Measurements from ENCODE around the gene SPDYE4. TPM values are rescaled to one million over a fixed set of nuclear protein-coding genes. Genes with fewer than 3 reads are reported as not detected.

The SPDYE4 gene
- polyA plus RNA-seq, 4 donors, result 0.24 TPM; not detected in 3

DNA sequence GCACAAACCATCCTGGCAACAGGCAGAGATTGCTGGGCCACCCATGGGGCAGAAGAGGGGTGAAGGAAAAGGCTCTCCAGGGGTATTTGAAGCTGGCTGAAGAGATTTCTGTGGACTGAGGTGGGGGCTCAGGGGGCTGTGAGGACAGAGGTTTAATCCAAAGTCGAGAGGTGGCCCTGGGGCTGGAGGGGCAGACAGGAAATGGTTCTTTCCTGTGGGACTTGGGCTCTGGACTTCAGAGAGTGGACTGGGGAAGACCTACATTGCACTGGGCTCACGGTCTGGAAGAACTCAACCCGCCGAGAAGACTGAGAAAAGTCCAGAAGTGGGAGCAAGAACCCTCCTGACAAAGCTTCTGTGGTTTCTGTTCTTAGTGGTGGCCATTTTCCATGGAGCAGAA is 16.6 kb downstream of the SPDYE4 start:
- no peak for DNase-seq (ENCODE audit: low read depth in 4 of 4, low spot score in 3 of 4)

DNA sequence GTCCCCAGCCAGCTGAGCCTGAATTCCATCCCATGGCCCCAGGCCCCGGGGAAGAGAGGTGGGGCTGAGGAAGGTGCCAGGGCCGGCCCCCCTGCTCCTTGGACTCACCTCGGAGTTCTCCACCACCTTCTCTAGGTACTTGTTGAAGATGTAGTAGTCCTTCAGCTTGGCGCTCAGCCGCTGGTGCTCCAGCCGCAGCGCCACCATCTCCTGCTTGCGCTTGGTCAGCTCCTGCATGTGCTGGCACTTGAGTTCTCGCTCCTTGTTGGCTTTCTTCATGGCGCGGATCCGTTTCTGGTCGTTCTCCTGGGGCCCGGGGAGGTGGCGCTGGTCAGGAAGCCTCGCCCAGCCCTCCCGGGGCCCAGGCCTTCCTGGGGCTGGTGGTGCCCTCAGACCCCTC is 17.0 kb downstream of the SPDYE4 start:
- no peak for DNase-seq (ENCODE audit: low read depth in 4 of 4, low spot score in 3 of 4)

DNA sequence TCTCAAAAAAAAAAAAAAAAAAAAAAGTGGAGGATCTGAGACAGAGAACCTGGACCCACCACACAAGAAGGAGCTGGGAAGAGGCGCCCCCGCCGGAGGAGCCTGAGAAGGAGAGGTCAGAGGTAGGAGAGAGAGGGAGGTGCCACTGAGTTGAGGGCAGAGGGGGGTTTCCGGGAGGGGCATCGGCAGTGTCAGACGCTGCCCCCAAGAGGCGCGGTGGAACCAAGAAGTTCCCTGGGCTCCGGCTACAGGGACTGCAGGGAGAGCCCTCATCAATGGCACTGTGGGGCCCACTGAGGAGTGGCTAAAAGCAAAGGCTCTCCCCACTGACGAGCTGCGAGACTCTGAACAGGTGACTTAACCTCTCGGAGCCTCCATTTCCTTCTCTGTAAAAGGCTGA is 17.9 kb downstream of the SPDYE4 start:
- no peak for DNase-seq (ENCODE audit: low read depth in 4 of 4, low spot score in 3 of 4)

DNA sequence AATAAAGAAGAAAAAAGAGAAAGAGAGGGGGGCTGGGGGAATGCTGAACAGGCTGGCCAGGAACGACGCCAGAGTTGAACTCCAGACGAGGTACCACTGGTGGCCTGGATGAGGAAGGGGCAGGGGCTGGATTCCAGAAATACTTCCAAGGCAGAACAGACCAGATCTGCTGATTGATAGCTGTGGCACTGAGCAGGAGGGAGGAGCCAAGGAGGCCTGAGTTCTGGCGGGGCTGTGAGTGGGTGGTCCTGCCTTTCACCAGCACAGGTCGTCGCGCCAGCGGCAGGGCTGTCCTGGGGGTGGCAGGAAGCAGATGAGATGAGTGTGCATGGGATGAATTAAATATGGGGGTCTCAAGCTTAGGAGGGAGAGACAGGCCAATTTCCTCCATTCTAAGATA is 19.2 kb downstream of the SPDYE4 start:
- peak in 2 of 4 donors; percentile 42 to 49 for DNase-seq (ENCODE audit: low read depth in 4 of 4, low spot score in 3 of 4)

DNA sequence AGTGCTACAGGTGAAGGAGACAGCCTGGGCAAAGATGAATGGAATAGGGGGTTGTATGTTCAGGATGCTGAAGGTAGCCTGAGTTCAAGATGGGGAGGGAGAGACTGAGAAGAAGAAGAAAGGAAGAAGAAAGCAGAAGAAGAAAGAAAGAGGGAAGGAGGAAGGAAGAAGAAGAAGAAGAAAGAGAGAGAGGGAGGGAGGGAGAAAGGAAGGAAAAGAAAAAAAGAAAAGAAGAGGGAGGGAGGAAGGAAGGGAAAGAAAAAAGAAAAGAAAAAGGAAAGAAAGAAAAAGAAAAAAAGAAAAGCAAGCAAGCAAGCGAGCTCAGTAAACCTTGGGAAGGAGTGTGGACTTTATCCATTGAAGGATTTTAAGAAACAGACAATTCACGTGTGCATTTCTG is 21.6 kb downstream of the SPDYE4 start:
- no peak for DNase-seq (ENCODE audit: low read depth in 4 of 4, low spot score in 3 of 4)

DNA sequence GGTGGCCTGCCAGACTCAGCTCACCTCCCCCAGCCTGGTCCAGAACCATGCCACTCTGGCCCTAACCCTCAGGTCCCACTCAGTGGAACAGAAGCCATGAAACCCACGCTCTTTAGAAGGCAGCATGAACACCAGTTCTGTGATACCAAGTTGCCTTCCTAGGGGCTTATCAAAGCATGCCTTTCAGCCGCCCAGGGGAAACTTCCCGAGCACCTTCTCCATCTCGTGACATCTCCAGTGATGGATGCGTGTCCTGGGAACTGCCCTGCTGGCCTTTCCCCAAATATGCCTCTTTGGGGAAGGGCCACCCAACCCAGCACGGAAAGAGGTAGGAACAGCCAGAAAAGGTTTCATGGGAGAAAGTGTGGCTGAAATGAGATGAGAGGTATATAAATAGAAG is 22.0 kb downstream of the SPDYE4 start:
- no peak for DNase-seq (ENCODE audit: low read depth in 4 of 4, low spot score in 3 of 4)

DNA sequence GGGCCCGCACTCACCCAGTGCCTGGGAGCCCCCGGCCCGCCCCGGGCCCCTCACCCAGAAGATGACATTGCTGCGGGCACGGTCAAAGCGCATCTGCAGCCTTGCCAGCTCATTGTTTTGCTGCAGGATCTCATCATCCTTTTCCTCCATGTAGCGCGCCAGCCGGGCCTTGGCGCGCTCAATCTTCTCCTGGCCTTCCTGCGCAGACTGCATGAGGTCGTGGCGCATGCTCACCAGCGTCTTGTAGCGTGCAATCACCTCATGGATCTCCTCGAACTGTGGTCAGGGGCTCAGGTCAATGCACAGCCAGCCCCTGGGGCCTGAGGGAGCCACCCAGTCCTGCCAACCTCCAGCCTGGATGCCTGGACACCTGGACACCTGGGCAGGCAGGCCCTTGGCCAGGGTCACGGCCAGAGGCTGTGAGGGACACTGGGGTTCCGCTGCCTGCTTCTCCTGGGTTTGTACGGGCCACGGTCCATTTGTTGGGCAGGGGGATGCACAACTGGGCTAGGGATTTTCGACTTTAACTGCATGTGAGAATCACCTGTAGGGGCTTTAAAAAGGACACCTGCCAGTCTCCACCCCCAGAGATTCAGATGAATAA is 22.9 kb downstream of the SPDYE4 start:
- no peak for DNase-seq (ENCODE audit: low read depth in 4 of 4, low spot score in 3 of 4)

DNA sequence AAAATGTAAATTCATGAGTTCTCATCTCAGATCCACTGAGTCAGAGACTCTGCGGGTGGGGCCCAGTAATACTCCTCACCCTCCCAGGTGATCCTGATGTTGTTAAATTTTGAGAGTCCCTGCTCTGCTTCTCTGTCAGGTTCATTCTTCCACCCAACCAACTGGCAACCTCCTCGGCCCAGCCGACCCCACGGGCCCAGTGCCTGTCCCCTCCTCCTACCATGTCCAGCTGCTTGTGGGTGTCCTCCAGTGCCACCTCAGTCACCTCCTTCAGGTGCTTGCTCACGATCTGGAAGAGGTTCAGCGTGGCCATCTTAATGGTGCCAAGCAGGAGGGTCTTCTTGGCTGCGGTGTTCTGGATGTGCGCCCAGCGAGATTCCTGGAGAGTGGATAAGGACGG is 23.5 kb downstream of the SPDYE4 start:
- no peak for DNase-seq (ENCODE audit: low read depth in 4 of 4, low spot score in 3 of 4)

DNA sequence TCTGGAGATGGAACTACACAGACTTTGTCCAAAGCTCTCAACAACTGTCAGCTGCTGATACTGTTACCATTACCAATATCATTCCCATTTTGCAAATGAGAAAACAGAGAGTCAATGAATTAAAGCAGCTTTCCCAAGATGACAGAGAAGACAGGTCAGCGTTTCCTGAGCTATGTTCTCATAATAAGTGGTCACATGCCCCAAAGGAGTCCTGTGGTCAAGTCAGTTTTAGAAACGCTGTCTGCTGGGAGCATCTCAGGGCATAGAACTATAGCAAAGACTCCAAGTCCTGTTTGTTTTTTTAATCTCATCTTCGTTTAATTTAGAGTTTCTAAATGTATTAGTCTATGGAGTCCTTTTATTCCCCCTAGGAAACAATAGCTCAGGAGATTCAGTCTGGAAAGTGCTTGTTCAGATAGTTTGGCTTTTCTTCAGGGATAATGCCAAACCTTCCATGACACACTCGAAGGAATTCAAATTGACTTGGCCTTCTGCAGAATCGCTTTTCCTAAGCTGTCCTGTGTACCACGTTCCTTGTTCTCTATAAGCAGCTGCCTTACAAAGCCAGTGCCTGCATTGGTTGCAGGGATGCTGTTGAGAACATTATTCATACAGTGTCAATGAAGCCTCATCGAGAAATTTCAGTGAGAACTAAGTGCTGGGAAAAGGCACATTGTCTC is 25.8 kb downstream of the SPDYE4 start:
- DNase-seq (ENCODE audit: low read depth in 4 of 4, low spot score in 3 of 4), result no peak

DNA sequence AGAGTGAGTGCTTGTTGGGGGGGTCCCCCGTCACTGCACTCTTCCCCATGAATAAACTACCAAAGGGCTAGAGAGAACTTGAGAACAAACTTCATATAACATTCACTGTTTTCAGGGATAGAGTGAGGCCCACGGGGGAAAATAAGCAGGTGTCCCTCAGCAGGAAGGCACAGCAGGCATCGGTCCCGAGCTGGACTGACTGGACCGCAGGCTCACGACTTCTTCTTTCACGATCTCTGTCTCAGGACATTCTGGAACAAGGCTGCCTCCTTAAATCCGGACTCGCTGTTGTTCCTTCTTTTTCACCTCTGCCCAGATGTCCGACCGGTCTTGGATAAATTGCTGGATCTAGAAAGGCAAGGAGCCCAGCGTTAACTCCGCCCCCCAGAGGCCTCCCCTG is 28.5 kb downstream of the SPDYE4 start:
- no peak for DNase-seq (ENCODE audit: low read depth in 4 of 4, low spot score in 3 of 4)

DNA sequence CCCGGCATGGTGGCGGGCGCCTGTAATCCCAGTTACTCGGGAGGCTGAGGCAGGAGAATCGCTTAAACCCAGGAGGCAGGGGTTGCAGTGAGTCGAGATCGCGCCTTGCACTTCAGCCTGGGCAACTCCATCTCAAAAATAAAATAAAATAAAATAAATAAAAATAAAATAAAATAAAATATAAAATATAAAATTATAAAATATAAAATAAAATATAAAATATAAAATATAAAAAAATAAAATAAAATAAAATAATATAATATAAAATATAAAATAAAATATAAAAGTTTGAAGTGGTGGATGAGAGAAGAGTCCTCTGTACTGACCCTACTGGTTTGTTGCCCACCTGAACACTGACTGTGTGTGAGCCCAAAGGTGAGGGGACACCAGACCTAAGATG is 28.9 kb downstream of the SPDYE4 start:
- DNase-seq (ENCODE audit: low read depth in 4 of 4, low spot score in 3 of 4), result no peak

DNA sequence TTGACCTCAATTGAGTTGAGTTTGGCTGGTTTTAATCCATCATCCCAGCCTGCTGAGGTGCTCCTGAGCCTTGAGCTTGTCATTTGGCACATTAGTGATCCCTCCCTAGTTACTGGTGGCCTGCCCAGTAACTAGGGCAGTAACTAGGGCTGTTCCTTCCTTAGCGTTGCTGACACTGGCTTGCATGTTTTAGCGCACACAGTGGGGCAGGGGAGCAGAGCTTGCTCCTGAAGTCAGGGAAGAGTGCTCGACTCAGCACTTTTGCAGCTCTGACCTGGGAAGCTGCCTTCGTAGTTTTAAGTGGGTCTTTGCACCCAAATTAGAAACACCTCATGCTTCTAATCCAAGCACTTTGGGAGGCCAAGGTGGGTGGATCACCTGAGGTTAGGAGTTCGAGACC is 29.4 kb downstream of the SPDYE4 start:
- DNase-seq (ENCODE audit: low read depth in 4 of 4, low spot score in 3 of 4), result no peak

DNA sequence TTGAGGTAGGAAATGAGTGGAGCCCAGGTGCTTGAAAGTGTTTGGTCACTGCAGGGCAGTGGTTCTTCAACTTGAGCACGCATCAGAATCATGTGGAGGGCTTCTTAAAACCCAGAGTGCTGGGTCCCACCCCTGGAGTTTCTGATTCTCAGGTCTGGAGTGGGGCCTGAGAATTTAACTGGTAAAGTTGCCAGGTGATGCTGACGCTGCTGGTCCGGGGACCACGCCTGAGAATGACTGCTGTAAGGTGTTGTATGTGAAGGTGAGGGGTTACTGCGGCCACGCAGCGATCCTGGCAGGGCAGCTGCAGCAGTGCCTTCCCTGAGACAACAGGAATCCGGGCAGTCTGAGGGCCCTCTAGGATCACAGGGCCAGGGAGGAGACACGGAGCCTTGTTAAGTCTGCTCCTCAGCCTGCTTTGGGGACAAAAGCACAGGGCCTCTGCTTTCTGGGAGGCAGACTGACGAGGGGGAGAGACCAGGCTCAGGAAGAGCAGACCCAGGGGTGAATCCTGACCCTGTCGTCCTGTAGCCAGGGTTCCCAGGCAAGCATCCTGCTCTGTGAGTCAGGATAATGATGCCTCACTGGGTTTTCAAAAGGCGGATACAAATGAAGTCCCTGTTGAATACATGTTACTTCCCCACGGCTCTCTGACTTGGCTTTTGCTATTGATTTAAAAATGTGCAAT is 30.0 kb downstream of the SPDYE4 start:
- DNase-seq (ENCODE audit: low read depth in 4 of 4, low spot score in 3 of 4), result no peak

DNA sequence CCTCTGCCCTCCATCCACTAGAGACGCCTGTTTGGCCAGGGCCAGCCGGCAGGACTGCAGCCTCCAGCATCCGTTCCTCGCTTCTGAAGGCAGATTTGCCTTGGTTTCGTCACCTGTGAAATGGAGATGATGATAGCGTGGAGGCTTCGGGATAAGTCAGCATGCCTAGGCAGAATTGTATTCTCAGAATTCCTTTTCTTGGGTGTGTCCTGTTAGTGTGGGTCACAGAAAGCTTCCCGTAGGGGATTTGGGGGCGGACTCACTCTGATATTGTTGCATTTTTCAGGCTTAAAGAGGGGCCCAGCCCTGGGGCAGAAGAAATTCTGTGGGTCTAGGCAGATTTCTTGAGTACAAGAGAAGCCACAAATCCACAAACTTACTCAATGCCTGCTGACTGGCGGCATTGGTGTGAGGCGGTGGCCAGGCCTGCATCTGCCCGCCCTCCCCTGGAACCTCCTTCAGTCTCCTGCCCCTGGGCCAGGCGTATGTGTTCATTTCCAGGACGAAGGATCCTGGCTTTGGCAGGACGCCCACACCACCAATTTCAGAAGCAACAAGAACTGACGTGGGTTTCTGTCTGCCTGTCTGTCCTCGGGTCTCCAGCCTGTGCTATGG is 31.3 kb downstream of the SPDYE4 start:
- no peak for DNase-seq (ENCODE audit: low read depth in 4 of 4, low spot score in 3 of 4)

DNA sequence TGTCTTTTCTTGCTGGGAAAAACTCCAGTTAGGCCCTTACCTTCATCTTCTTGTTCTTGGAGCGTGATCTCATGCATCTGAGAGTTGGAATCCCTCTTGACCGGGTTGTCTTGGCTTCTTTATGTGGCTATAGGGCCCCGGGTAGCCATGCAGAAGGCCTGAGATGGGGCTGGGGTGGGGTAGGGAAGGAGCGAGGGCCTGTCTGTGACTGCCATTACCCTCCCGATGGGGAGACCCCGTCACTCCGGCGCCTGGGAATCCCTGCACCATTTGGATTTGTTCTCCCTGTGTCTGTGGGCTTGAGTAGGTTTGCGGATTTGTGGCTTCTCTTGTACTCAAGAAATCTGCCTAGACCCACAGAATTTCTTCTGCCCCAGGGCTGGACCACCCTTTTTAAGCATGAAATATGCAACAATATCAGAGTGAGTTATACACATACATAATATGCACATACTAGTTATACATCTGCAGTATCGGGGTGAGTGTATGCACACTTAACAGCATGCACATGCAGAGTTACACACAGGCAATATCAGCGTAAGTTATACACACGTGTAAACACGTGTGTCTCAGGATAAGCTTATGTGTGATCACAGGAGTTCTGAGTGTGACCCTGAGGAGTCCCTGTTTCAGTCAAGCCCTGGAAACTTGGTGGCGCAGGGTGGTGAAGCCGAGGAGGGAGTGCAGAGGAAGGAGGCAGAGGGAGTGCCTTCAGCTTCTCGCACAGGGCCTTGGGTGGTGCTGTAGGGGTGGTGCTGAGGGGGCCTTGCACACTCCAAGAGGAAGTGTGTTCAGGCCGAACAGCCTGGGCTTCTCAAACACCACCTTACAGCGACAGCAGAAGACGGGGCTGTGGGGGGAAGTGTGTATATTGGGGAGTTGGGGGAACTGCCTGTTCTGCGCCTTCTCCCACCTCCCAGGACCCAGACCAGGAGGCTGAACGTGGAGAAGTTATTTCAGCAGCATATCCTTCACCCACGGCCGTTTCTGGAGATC is 32.2 kb downstream of the SPDYE4 start:
- no peak for DNase-seq (ENCODE audit: low read depth in 4 of 4, low spot score in 3 of 4)

DNA sequence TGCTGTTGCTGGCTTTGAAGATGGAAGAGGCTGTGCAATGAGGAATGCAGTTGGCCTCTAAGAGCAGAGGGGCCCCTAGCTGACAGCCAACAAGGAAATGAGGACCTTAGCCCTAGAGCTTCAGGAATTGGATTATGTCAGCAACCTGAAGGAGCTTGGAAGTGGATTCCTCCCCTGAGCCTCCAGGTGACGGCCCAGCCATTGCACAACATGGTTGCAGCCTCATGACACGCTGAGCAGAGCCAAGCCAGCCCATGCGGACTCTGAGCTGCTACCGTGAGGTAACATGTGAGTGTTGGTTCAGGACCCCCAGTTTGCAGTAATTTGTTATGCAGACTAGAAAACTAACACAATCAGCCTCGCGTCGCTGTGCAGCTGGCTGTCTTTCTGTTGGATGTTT is 33.9 kb downstream of the SPDYE4 start:
- no peak for DNase-seq (ENCODE audit: low read depth in 4 of 4, low spot score in 3 of 4)

DNA sequence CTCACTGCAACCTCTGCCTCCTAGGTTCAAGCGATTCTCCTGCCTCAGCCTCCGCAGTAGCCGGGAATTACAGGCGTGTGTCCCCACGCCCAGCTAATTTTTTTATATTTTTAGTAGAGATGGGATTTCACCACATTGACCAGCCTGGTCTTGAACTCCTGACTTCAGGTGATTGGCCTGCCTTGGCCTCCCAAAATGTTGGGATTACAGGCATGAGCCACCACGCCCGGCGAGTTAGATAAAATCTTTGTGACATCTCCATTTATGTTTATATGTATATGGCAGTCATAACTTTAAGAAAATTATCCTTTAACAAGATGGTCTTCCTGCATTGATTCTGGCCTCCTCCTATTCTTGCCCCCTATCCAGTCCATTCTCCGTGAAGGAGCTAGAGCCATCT is 37.8 kb downstream of the SPDYE4 start:
- no peak for DNase-seq (ENCODE audit: low read depth in 4 of 4, low spot score in 3 of 4)

DNA sequence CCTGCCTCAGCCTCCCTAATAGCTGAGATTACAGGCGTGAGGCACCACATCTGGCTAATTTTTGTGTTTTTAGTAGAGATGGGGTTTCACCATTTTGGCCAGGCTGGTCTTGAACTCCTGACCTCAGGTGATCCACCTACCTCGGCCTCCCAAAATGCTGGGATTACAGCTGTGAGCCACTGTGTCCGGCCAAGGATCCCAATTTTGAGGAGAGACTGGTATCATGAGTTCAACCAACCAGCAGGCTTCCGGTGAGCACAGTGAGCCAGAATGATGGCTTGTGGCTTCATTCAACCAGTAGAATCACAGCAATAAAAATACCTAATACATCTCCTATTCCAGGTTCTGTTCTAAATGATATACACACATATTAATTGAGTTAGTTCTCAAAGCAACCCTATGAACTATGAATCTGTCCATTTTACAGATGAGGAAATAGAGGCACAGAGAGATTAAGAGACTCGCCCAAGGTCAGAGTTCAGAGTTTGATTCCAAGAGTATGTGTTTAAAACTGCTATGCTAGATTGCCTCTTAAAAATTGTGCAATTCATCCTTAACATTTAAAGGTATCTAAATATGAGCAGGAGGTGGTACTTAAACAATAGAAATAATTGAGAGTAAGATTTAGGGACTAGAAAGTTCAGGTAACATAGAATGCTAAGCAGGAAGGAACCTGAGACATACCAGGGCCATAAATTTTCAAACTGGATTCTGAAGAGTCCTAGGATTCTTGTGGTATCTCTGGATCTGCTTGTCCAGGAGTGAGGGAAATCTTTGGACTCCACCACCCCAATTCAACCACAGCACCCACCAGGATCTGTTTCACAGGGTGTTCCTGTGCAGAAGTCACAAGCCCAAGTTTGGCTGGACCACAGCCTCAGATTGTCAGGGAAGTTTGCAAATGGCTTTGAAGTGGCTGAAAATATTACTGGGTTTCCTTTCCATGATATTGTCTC is 38.8 kb downstream of the SPDYE4 start:
- no peak for DNase-seq (ENCODE audit: low read depth in 4 of 4, low spot score in 3 of 4)

DNA sequence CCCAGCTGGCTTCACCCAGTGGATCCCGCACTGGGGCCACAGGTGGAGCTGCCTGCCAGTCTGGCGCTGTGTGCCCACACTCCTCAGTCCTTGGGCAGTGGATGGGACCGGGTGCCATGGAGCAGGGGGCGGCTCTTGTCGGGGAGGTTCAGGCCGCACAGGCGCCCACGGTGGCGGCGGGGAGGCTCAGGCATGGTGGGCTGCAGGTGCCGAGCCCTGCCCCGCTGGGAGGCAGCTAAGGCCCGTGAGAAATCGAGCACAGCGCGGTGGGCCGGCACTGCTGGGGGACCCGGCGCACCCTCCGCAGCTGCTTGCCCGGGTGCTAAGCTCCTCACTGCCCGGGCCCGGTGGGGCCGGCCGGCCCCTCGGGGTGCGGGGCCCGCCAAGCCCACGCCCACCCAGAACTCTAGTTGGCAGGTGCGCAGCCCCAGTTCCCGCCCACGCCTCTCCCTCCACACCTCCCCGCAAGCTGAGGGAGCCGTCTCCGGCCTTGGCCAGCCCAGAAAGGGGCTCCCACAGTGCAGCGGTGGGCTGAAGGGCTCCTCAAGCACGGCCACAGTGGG is 40.3 kb downstream of the SPDYE4 start:
- DNase-seq (ENCODE audit: low read depth in 4 of 4, low spot score in 3 of 4), result no peak

Data from left renal pelvis (tissue), 4 donors.